Vagina (tissue), 2 donors: Measurements from ENCODE around the gene PARP4.

Experiments
- CTCF ChIP-seq, 3 experiments: fragments of 450-650 bp in 2 of 3; fragments of 200-600 bp in 1 of 3; sonication (generic) in 1 of 3; IDR thresholded peaks; one replicate each; pipeline ENCODE4 v1.5.1; 2017 to 2019; ENCODE audit warnings: antibody characterized with exemption in 3 of 3, mild to moderate bottlenecking in 2 of 3, moderate library complexity in 2 of 3
- POLR2A ChIP-seq, 2 donors: fragments of 450-650 bp; IDR thresholded peaks; one replicate each; pipeline ENCODE4 v1.6.1; 2017; ENCODE audit warnings: antibody characterized with exemption in 2 of 2, mild to moderate bottlenecking in 2 of 2, moderate library complexity in 2 of 2
- POLR2AphosphoS5 ChIP-seq, 2 donors: sonication (generic); formaldehyde crosslinking; IDR thresholded peaks; one replicate each; pipeline ENCODE4 v1.9.0; 2017; ENCODE audit warnings: antibody characterized with exemption in 2 of 2, mild to moderate bottlenecking in 2 of 2, low read depth in 1 of 2; ENCODE audit not compliant: insufficient read depth in 1 of 2

DNA sequence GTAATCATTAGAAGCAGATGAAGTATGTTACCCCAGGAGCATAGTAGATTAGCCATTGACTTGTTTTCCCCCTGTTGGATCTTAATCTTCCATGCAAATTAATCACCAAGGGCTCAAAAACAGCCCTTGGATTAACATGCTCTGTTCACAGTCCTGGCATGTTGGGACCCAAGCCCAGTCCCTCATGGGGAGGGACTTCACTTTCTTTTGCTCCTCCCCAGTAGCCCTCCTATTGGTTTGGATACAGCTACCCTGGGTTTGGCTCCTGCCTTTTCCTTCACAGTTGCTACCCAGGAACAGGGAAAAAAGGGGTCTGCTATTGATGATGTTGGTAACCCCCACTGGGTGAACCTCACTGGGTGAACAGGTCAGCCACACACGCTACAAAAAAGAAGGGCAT is 16.9 kb upstream of the PARP4 start:
- TF ChIP-seq POLR2A (IDR thresholded peaks at IDR 0.05) (no peak), CTCF (IDR thresholded peaks at IDR 0.05) (no peak), POLR2AphosphoS5 (IDR thresholded peaks at IDR 0.05; ENCODE audit: insufficient read depth in 1 of 2, low read depth in 1 of 2) (no peak)
